ENCODE results near the gene CRYGS.
"Not testable (repeated sequence)": the region's sequence is repeated elsewhere in the genome, so short reads cannot be mapped to it uniquely, and the experiment has no call there.

CRYGS gene

DNA sequence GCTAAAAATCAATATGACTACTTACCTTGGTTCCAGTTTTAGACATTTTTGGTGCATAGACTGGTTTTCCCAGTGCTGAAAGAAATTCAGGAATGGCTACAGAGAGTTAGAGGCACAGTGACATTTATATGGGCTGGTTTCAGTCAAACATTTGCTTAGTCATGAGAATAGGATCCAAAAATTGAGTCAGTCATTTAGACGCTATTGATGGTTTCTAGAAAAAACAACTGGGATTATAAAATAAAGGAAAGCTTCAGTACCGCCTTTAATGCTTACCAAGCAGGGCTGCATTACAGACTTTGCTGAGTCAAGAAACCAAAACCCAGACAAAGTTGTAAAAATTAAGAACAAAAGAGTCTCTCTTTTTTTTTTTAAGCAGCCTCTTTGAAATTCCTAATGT, at the start of gene CRYGS:
Gene CRYGS, minus strand, starts transcription at position 100 of the 400 bp plus-strand sequence. Its CDS starts 54 bp downstream, at position 46.
- Histone ChIP-seq H3K36me3 (ENCODE audit: control insufficient read depth in 1 of 2, insufficient read depth in 2 of 2, low read length in 2 of 2) (peaks cover 0 to 11% of the 10 kb centered on the region in 2 donors), H3K27ac (ENCODE audit: low read depth, low read length) (no peak within 1 kb of the TSS)

DNA sequence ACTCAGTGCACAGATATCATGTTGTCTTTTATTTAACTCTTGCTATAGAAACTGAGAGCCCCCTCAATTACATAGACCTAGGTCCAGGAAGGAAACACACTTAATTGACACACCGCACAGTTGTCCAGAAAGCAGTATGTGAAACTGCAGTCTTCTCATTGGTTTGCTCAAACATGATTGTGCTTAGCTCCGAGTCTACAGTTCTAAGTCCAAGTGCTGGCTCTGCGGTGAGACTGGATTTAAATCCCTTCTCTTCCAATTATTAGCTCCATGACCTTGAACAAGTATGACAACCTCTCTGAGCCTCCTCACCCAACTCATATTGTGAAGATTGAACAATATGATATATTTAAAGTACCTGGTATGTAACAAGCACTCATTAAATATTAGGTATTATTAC, 49.7 kb upstream of the CRYGS start:
- Histone ChIP-seq H3K4me1 (ENCODE audit: control insufficient read depth in 1 of 2, insufficient read depth in 2 of 2, low read length in 2 of 2) (peaks cover 5 to 19% of the 10 kb centered on the region in 2 donors), H3K27me3 (ENCODE audit: control insufficient read depth in 1 of 2, insufficient read depth in 2 of 2, low read length in 2 of 2) (no peaks in the 10 kb centered on the region), H3K9me3 (ENCODE audit: control insufficient read depth in 1 of 2, low read length in 2 of 2) (no peaks in the 10 kb centered on the region), H3K4me3 (ENCODE audit: low read depth in 1 of 2, low read length in 2 of 2) (no peak overlapping the region), H3K27ac (ENCODE audit: low read depth, low read length) (no peak overlapping the region), H3K36me3 (ENCODE audit: control insufficient read depth in 1 of 2, insufficient read depth in 2 of 2, low read length in 2 of 2) (no peaks in the 10 kb centered on the region), H3K9ac (ENCODE audit: low read depth in 1 of 2, low read length in 2 of 2) (no peak overlapping the region)

More for the DNA sequence above, at the start of gene CRYGS:
- peaks cover 0 to 4% of the 10 kb centered on the region in 2 donors for H3K4me1 ChIP-seq (ENCODE audit: control insufficient read depth in 1 of 2, insufficient read depth in 2 of 2, low read length in 2 of 2)
- no peak within 1 kb of the TSS for H3K4me3 ChIP-seq (ENCODE audit: low read depth in 1 of 2, low read length in 2 of 2)
- no peaks in the 10 kb centered on the region for H3K27me3 ChIP-seq (ENCODE audit: control insufficient read depth in 1 of 2, insufficient read depth in 2 of 2, low read length in 2 of 2)
- no peaks in the 10 kb centered on the region for H3K9me3 ChIP-seq (ENCODE audit: control insufficient read depth in 1 of 2, low read length in 2 of 2)
- H3K9ac ChIP-seq (ENCODE audit: low read depth in 1 of 2, low read length in 2 of 2) = no peak within 1 kb of the TSS

DNA sequence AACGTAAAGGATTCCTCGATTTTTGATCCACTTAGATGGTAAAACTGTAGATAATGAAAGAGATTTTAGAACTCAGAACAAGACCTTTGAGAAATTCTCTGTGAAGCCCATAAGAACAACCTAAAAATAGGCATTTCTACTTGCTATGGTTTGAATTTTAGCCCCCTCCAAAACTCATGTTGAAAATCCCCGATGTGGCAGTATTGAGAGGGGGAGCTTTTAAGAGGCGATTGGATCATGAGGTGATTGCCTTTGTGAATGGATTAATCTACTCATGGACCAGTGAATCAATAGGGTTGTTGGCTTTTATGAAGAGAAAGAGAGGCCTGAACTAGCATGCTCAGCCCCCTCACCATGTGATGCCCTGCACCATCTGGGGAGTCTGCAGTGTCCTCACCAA, 48.5 kb upstream of the CRYGS start:
- Histone ChIP-seq H3K4me3 (ENCODE audit: low read depth in 1 of 2, low read length in 2 of 2) (no peak overlapping the region), H3K27me3 (ENCODE audit: control insufficient read depth in 1 of 2, insufficient read depth in 2 of 2, low read length in 2 of 2) (no peaks in the 10 kb centered on the region), H3K36me3 (ENCODE audit: control insufficient read depth in 1 of 2, insufficient read depth in 2 of 2, low read length in 2 of 2) (no peaks in the 10 kb centered on the region), H3K9ac (ENCODE audit: low read depth in 1 of 2, low read length in 2 of 2) (no peak overlapping the region), H3K4me1 (ENCODE audit: control insufficient read depth in 1 of 2, insufficient read depth in 2 of 2, low read length in 2 of 2) (peaks cover 5 to 19% of the 10 kb centered on the region in 2 donors), H3K9me3 (ENCODE audit: control insufficient read depth in 1 of 2, low read length in 2 of 2) (no peaks in the 10 kb centered on the region), H3K27ac (ENCODE audit: low read depth, low read length) (no peak overlapping the region)

DNA sequence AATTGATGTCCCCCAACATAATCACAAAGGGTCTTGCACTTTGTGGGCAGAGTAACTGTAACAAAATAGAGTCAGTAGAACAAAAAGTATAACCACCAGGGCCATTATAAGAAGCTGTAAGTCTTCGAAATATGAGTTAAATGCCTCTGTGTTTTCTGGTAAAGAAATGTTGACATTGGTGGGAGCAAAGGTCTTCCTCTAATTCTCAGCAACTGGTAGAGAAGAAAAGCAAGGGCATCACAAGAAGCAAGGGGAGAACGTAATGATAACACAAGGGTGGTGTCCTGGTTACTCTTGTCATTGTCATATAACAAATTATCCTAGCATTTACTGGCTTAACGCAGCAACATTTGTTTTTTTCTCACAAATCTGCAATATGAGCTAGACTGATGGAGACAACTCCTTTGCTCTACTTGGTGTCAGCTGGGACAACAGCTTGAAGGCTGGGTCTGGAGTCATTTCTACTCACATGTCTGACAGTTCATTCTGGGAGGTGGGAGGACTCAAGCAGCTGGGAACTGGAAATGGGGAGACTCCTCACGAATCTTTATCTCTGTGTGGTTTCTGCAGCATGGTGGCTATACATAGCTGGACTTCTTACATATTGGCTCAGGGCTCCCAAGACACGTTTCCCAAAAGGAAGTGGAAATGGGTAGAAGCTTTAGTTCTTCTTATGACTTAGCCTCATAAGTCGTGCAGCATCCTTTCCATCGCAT, 46.6 kb upstream of the CRYGS start:
- Histone ChIP-seq H3K4me1 (ENCODE audit: control insufficient read depth in 1 of 2, insufficient read depth in 2 of 2, low read length in 2 of 2) (peaks cover 5 to 19% of the 10 kb centered on the region in 2 donors), H3K27me3 (ENCODE audit: control insufficient read depth in 1 of 2, insufficient read depth in 2 of 2, low read length in 2 of 2) (no peaks in the 10 kb centered on the region), H3K9ac (ENCODE audit: low read depth in 1 of 2, low read length in 2 of 2) (no peak overlapping the region), H3K27ac (ENCODE audit: low read depth, low read length) (no peak overlapping the region), H3K4me3 (ENCODE audit: low read depth in 1 of 2, low read length in 2 of 2) (no peak overlapping the region), H3K9me3 (ENCODE audit: control insufficient read depth in 1 of 2, low read length in 2 of 2) (no peaks in the 10 kb centered on the region), H3K36me3 (ENCODE audit: control insufficient read depth in 1 of 2, insufficient read depth in 2 of 2, low read length in 2 of 2) (peaks cover 0 to 5% of the 10 kb centered on the region in 2 donors)

DNA sequence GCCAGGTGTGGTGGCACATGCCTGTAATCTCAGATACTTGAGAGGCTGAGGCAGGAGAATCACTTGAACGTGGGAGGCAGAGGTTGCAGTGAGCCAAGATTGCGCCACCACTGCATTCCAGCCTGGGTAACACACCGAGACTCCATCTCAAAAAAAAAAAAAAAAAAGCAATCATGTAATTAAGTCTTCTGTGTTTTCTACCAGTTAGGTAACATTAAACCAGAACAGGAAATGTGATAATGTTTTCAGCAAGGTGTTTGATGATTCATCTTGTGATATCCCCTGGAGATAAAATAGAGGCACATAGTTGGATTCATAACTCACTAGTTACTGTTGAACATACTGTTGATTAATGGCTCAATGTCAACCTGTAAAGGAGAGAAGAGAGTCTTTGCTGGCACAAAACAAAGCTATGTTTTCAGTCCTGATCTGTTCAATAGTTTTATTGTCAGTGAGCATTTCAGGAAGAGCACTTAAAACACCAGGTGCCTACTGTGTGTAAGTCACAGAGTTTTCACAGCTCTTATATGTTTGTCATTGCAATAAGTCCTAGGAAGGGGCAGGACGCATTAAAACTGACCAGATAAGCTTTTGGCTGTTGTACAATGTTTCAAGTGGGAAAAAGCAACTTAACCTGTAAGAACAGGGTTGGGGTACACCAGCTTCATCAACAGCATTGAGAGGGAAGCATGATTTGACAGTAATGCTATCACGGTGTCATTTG, 45.8 kb upstream of the CRYGS start:
- Histone ChIP-seq H3K27ac (ENCODE audit: low read depth, low read length) (no peak overlapping the region), H3K36me3 (ENCODE audit: control insufficient read depth in 1 of 2, insufficient read depth in 2 of 2, low read length in 2 of 2) (peaks cover 0 to 12% of the 10 kb centered on the region in 2 donors)

DNA sequence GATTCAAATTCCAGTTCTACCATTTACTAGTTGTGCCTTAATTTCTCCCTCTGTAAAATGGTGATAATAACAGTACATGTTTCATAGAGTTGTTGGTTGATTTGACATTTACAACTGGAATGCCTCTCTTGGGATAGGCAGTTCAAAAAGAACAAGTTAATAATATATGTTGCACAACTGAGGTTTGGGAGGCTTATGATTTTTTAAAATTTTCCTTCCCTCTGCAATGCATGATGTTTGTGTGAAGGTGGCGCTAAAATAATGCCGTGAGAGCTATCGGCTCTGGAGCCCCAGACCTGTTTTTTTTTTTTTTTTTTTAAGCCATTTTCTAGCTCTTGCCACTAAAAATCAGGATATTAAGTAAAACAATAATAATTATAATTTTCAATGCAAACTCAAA, 44.9 kb upstream of the CRYGS start:
- Histone ChIP-seq H3K9ac (ENCODE audit: low read depth in 1 of 2, low read length in 2 of 2) (no peak overlapping the region), H3K9me3 (ENCODE audit: control insufficient read depth in 1 of 2, low read length in 2 of 2) (no peaks in the 10 kb centered on the region), H3K27me3 (ENCODE audit: control insufficient read depth in 1 of 2, insufficient read depth in 2 of 2, low read length in 2 of 2) (no peaks in the 10 kb centered on the region), H3K4me1 (ENCODE audit: control insufficient read depth in 1 of 2, insufficient read depth in 2 of 2, low read length in 2 of 2) (peaks cover under 1 to 14% of the 10 kb centered on the region in 2 donors), H3K27ac (ENCODE audit: low read depth, low read length) (no peak overlapping the region), H3K36me3 (ENCODE audit: control insufficient read depth in 1 of 2, insufficient read depth in 2 of 2, low read length in 2 of 2) (peaks cover 3 to 21% of the 10 kb centered on the region in 2 donors), H3K4me3 (ENCODE audit: low read depth in 1 of 2, low read length in 2 of 2) (no peak overlapping the region)

More for the DNA sequence above, 45.8 kb upstream of the CRYGS start:
- H3K9me3 ChIP-seq (ENCODE audit: control insufficient read depth in 1 of 2, low read length in 2 of 2) = no peaks in the 10 kb centered on the region
- peaks cover 5 to 19% of the 10 kb centered on the region in 2 donors for H3K4me1 ChIP-seq (ENCODE audit: control insufficient read depth in 1 of 2, insufficient read depth in 2 of 2, low read length in 2 of 2)
- H3K9ac ChIP-seq (ENCODE audit: low read depth in 1 of 2, low read length in 2 of 2) = no peak overlapping the region
- H3K4me3 ChIP-seq (ENCODE audit: low read depth in 1 of 2, low read length in 2 of 2) = no peak overlapping the region
- H3K27me3 ChIP-seq (ENCODE audit: control insufficient read depth in 1 of 2, insufficient read depth in 2 of 2, low read length in 2 of 2) = no peaks in the 10 kb centered on the region

DNA sequence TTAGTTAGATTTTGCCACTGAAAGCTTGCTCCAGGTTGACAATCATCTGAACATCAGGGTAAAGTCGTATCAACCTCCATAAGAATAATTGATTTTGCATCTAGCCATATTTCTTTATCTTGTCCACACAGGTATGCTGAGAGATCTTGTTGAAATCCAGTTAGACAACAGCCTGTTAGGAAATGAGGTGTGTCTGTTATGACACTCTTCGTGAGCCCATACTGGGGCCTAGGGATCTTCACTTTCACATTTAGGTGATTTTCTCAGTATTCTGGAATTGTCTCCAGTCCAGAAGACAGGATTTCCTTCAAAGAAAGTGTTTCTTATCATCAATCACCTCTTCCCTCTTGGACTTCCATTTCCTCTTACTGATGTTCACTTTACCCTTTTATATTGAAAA, 44.5 kb upstream of the CRYGS start:
- Histone ChIP-seq H3K9me3 (ENCODE audit: control insufficient read depth in 1 of 2, low read length in 2 of 2) (no peaks in the 10 kb centered on the region), H3K27me3 (ENCODE audit: control insufficient read depth in 1 of 2, insufficient read depth in 2 of 2, low read length in 2 of 2) (no peaks in the 10 kb centered on the region), H3K9ac (ENCODE audit: low read depth in 1 of 2, low read length in 2 of 2) (no peak overlapping the region), H3K4me1 (ENCODE audit: control insufficient read depth in 1 of 2, insufficient read depth in 2 of 2, low read length in 2 of 2) (peaks cover 0 to 10% of the 10 kb centered on the region in 2 donors), H3K36me3 (ENCODE audit: control insufficient read depth in 1 of 2, insufficient read depth in 2 of 2, low read length in 2 of 2) (peaks cover 8 to 26% of the 10 kb centered on the region in 2 donors), H3K27ac (ENCODE audit: low read depth, low read length) (no peak overlapping the region), H3K4me3 (ENCODE audit: low read depth in 1 of 2, low read length in 2 of 2) (no peak overlapping the region)

DNA sequence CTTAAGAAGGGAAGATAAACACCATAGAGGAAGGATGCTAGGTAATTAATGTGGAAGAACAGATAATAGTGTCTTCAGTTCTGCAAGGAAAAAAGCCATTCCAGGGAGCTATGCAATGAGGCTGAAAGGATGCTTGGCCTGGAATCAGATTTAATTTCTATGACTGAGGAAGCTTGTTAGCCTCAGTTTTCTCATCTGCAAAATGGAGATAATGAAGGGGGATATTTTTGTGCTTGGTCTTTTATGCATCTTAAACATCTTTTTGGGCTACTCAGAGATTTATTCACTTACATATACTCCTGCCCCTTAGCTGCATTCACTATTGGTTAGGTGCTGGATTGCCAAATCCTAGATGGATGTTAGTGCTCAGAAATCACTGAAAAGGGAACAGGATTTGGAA, 43.0 kb upstream of the CRYGS start:
- H3K27ac ChIP-seq (ENCODE audit: low read depth, low read length) = no peak overlapping the region
- H3K27me3 ChIP-seq (ENCODE audit: control insufficient read depth in 1 of 2, insufficient read depth in 2 of 2, low read length in 2 of 2) = no peaks in the 10 kb centered on the region
- H3K4me1 ChIP-seq (ENCODE audit: control insufficient read depth in 1 of 2, insufficient read depth in 2 of 2, low read length in 2 of 2) = peaks cover 0 to 7% of the 10 kb centered on the region in 2 donors
- no peak overlapping the region for H3K4me3 ChIP-seq (ENCODE audit: low read depth in 1 of 2, low read length in 2 of 2)
- peaks cover 20 to 40% of the 10 kb centered on the region in 2 donors for H3K36me3 ChIP-seq (ENCODE audit: control insufficient read depth in 1 of 2, insufficient read depth in 2 of 2, low read length in 2 of 2)
- no peak overlapping the region for H3K9ac ChIP-seq (ENCODE audit: low read depth in 1 of 2, low read length in 2 of 2)
- no peaks in the 10 kb centered on the region for H3K9me3 ChIP-seq (ENCODE audit: control insufficient read depth in 1 of 2, low read length in 2 of 2)

DNA sequence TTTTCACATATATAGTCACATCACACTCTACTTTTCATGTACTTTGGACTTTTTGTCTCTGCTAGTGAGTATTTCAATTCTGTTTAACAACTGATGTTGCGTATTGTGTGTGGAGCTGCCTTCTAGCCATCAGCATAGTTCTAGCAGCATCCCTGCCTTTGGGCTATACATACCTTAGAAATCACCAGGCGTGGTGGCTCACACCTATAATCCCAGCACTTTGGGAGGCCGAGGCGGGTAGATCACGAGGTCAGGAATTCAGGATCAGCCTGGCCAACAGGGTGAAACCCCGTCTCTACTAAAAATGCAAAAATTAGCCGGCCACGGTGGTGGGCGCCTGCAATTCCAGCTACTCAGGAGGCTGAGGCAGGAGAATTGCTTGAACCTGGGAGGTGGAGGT, 42.1 kb upstream of the CRYGS start:
- H3K27me3 ChIP-seq (ENCODE audit: control insufficient read depth in 1 of 2, insufficient read depth in 2 of 2, low read length in 2 of 2); H3K9me3 ChIP-seq (ENCODE audit: control insufficient read depth in 1 of 2, low read length in 2 of 2); H3K27ac ChIP-seq (ENCODE audit: low read depth, low read length); H3K4me1 ChIP-seq (ENCODE audit: control insufficient read depth in 1 of 2, insufficient read depth in 2 of 2, low read length in 2 of 2); H3K9ac ChIP-seq (ENCODE audit: low read depth in 1 of 2, low read length in 2 of 2); H3K4me3 ChIP-seq (ENCODE audit: low read depth in 1 of 2, low read length in 2 of 2): not testable (repeated sequence)
- peaks cover 26 to 50% of the 10 kb centered on the region in 2 donors for H3K36me3 ChIP-seq (ENCODE audit: control insufficient read depth in 1 of 2, insufficient read depth in 2 of 2, low read length in 2 of 2)

DNA sequence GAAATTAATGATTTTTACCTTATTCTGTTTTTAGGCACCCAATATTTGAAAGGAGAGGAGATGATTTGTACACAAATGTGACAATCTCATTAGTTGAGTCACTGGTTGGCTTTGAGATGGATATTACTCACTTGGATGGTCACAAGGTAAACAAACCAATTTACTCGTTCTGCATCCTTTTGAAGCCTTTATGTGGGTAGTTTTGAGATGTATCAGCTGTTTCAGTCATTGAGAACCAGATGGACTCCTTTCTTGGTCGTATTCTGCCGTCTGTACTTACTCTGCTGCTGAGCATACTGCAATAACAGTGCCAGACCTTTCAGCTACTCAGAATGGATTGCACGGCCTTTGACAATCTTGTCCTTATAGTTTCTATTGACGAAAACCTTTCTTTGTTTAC, 39.7 kb upstream of the CRYGS start:
- Histone ChIP-seq H3K4me1 (ENCODE audit: control insufficient read depth in 1 of 2, insufficient read depth in 2 of 2, low read length in 2 of 2) (no peaks in the 10 kb centered on the region), H3K27me3 (ENCODE audit: control insufficient read depth in 1 of 2, insufficient read depth in 2 of 2, low read length in 2 of 2) (no peaks in the 10 kb centered on the region), H3K36me3 (ENCODE audit: control insufficient read depth in 1 of 2, insufficient read depth in 2 of 2, low read length in 2 of 2) (peaks cover 34 to 69% of the 10 kb centered on the region in 2 donors), H3K4me3 (ENCODE audit: low read depth in 1 of 2, low read length in 2 of 2) (no peak overlapping the region), H3K27ac (ENCODE audit: low read depth, low read length) (no peak overlapping the region), H3K9me3 (ENCODE audit: control insufficient read depth in 1 of 2, low read length in 2 of 2) (no peaks in the 10 kb centered on the region), H3K9ac (ENCODE audit: low read depth in 1 of 2, low read length in 2 of 2) (no peak overlapping the region)
